NCI-H510A (cell line): ENCODE results near the gene HLA-DQA2.
"Not testable (repeated sequence)": the region's sequence is repeated elsewhere in the genome, so short reads cannot be mapped to it uniquely, and the experiment has no call there.

Experiments
- DNase-seq: peaks from one replicate; lab custom pipeline; 2025; lab: John Stamatoyannopoulos, UW

HLA-DQA2 gene

GRCh38 chr6:32779036-32779435, 37.8 kb downstream of the HLA-DQA2 start:
- DNase-seq: no peak

DNA sequence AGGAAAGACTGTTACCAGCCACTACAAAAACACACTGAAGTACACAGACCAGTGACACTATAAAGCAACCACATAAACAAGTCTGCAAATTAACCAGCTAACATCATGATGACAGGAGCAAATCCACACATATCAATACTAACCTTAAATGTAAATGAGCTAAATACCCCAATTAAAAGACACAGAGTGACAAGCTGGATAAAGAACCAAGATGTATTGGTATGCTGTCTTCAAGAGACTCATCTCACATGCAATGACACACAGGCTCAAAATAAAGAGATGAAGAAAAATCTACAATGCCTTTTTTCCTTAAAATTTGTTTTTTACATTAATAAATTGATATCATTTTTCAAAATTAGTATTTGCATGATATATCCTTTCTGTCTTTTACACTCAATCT, 41.7 kb downstream of the HLA-DQA2 start:
- not testable (repeated sequence) for DNase-seq

- no peak for DNase-seq
Observed at GRCh38 chr6:32785781-32786533, 44.8 kb downstream of the HLA-DQA2 start.

- no peak for DNase-seq
Observed at GRCh38 chr6:32790306-32790705, 49.1 kb downstream of the HLA-DQA2 start.

DNA sequence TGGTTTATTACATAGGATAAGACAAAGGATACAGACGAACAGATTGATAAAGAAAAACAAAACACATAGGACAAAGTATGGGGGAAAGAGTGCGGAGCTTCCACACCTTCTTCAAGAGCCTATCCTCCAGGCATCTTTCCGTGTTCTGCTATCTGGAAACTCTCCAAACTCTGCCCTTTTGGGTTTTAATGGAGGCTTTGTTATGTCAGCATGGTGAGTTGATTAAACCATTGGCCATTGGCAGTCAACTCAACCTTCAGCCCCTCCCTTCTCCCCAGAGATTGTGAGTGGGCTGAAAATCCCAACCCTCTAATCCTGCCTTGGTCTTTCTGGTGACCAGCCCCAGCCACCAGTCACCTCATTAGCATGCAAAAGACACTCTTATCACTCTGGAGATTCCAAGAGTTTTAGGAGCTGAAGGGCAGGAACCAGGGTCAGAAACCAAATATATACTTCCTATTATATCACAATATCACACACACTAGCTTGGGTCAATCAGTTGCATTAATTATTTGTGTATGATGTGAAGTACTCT, 51.8 kb downstream of the HLA-DQA2 start:
- no peak for DNase-seq

- no peak for DNase-seq
Observed at GRCh38 chr6:32794510-32794909, 53.3 kb downstream of the HLA-DQA2 start.
